IMR-90 (cell line): Measurements from ENCODE around the gene HIRA. TPM values are rescaled to one million over a fixed set of nuclear protein-coding genes. Genes with fewer than 3 reads are reported as not detected.

Experiments used
- ATAC-seq: fragments of 200-7000 bp; cut with Tn5 transposase; 2 replicates; pipeline ENCODE4 v1.9.1; 2020; ENCODE audit warnings: low read depth, mild to moderate bottlenecking, moderate library complexity
- BruUV-seq: library from RNA; stranded (reverse); fragments of 400-500 nt; replicated peaks from 2 replicates; lab custom pipeline; 2021; lab: Mats Ljungman, UMichigan
- CTCF ChIA-PET: fragments of 300-600 bp; formaldehyde crosslinking; extraction: SDS; loops from one replicate; lab custom pipeline; 2021; ENCODE audit warnings: antibody characterized with exemption; lab: Yijun Ruan, JAX
- POLR2A ChIA-PET: fragments of 300-600 bp; sonication (Branson Sonifier 250); formaldehyde crosslinking; loops from one replicate; lab custom pipeline; 2022; ENCODE audit warnings: antibody characterized with exemption; ENCODE audit not compliant: unreplicated experiment; lab: Charles Lee
- DNase-seq: peaks from one replicate; pipeline ENCODE4 v3.0.0; 2013
- H2AFZ ChIP-seq: replicated peaks from 2 replicates; pipeline ENCODE3; 2013; ENCODE audit warnings: low read length, mild to moderate bottlenecking; ENCODE audit not compliant: poor library complexity
- H2AK5ac ChIP-seq: 2 replicates; pipeline ENCODE4 v1.6.1; 2013; ENCODE audit warnings: low read depth, low read length, inconsistent platforms
- H2AK9ac ChIP-seq: replicated peaks from 2 replicates; pipeline ENCODE3; 2013; ENCODE audit warnings: mild to moderate bottlenecking, low read depth, low read length, moderate library complexity; ENCODE audit not compliant: poor library complexity
- H2BK120ac ChIP-seq: 2 replicates; pipeline ENCODE4 v1.6.1; 2013; ENCODE audit warnings: low read depth, low read length, inconsistent platforms
- H2BK15ac ChIP-seq: 3 replicates; pipeline ENCODE4 v1.6.1; 2013; ENCODE audit warnings: low read depth, low read length, inconsistent platforms
- H2BK20ac ChIP-seq: 2 replicates; pipeline ENCODE4 v1.6.1; 2013; ENCODE audit warnings: low read depth, mild to moderate bottlenecking, inconsistent platforms, low read length, moderate library complexity
- H2BK5ac ChIP-seq: 2 replicates; pipeline ENCODE4 v1.6.1; 2013; ENCODE audit warnings: mild to moderate bottlenecking, low read depth, low read length, inconsistent platforms; ENCODE audit not compliant: poor library complexity, severe bottlenecking
- H3K14ac ChIP-seq: replicated peaks from 2 replicates; pipeline ENCODE4 v1.6.1; 2013; ENCODE audit warnings: low read depth, low read length, inconsistent platforms
- H3K18ac ChIP-seq: 2 replicates; pipeline ENCODE4 v1.6.1; 2013; ENCODE audit warnings: low read depth, low read length, control low read depth
- H3K23ac ChIP-seq: 2 replicates; pipeline ENCODE4 v1.6.1; 2013; ENCODE audit warnings: low read depth, low read length, inconsistent platforms
- H3K27ac ChIP-seq: 2 replicates; pipeline ENCODE4 v1.5.1; 2013; ENCODE audit warnings: mild to moderate bottlenecking, control low read depth, low read length; ENCODE audit not compliant: insufficient read depth
- H3K27me3 ChIP-seq: 2 replicates; pipeline ENCODE4 v1.6.1; 2013; ENCODE audit warnings: low read length; ENCODE audit not compliant: control insufficient read depth, insufficient read depth
- H3K36me3 ChIP-seq: 2 replicates; pipeline ENCODE4 v1.6.1; 2013; ENCODE audit warnings: low read length, mixed read lengths; ENCODE audit not compliant: control insufficient read depth, insufficient read depth
- H3K4ac ChIP-seq: 2 replicates; pipeline ENCODE4 v1.6.1; 2013; ENCODE audit warnings: low read depth, low read length, inconsistent platforms
- H3K4me1 ChIP-seq: 2 replicates; pipeline ENCODE4 v1.6.1; 2013; ENCODE audit warnings: low read length, mixed read lengths; ENCODE audit not compliant: control insufficient read depth, insufficient read depth
- H3K4me2 ChIP-seq: 2 replicates; pipeline ENCODE4 v1.6.1; 2013; ENCODE audit warnings: low read depth, mild to moderate bottlenecking, control low read depth, low read length, moderate library complexity
- H3K4me3 ChIP-seq: 2 replicates; pipeline ENCODE4 v1.5.1; 2013; ENCODE audit warnings: low read depth, mild to moderate bottlenecking, control low read depth, low read length, moderate library complexity; ENCODE audit not compliant: insufficient read depth
- H3K56ac ChIP-seq: 2 replicates; pipeline ENCODE4 v1.6.1; 2013; ENCODE audit warnings: low read length, inconsistent platforms; ENCODE audit not compliant: insufficient read depth; ENCODE audit errors: extremely low read depth
- H3K79me1 ChIP-seq, 2 experiments: 2 replicates each; pipeline ENCODE4 v1.6.1; 2013; ENCODE audit warnings: low read length in 2 of 2, inconsistent platforms in 1 of 2, low read depth in 1 of 2
- H3K9ac ChIP-seq: 2 replicates; pipeline ENCODE4 v1.6.1; 2013; ENCODE audit warnings: low read depth, low read length, control low read depth
- H3K9me1 ChIP-seq: 2 replicates; pipeline ENCODE4 v1.6.1; 2013; ENCODE audit warnings: low read length, inconsistent platforms; ENCODE audit not compliant: insufficient read depth
- H3K9me3 ChIP-seq: 2 replicates; pipeline ENCODE4 v1.6.1; 2013; ENCODE audit warnings: low read length; ENCODE audit not compliant: control insufficient read depth, insufficient read depth
- H4K20me1 ChIP-seq: 2 replicates; pipeline ENCODE4 v1.6.1; 2013; ENCODE audit warnings: low read length, inconsistent platforms; ENCODE audit not compliant: insufficient read depth
- H4K5ac ChIP-seq: 2 replicates; pipeline ENCODE4 v1.6.1; 2013; ENCODE audit warnings: mild to moderate bottlenecking, low read depth, low read length, control low read depth
- H4K8ac ChIP-seq, 2 experiments: 2 replicates each; pipeline ENCODE4 v1.6.1; 2013; ENCODE audit warnings: low read depth in 2 of 2, low read length in 2 of 2, control low read depth in 1 of 2, inconsistent platforms in 1 of 2
- H4K91ac ChIP-seq: 2 replicates; pipeline ENCODE4 v1.6.1; 2013; ENCODE audit warnings: low read depth, low read length, inconsistent platforms; ENCODE audit not compliant: insufficient read depth
- BHLHE40 ChIP-seq: fragments of 150-350 bp; IDR thresholded peaks from 2 replicates; pipeline ENCODE4 v1.6.1; 2016; ENCODE audit warnings: mild to moderate bottlenecking, low read depth, low read length
- CHD1 ChIP-seq: IDR thresholded peaks from 2 replicates; pipeline ENCODE4 v1.6.1; 2012; ENCODE audit warnings: low read depth, low read length, improper control_type of control experiment
- FOS ChIP-seq: fragments of 150-350 bp; IDR thresholded peaks from 2 replicates; pipeline ENCODE4 v1.6.1; 2016; ENCODE audit warnings: low read depth, low read length
- WGBS, 2 experiments: methylation state at CpG; one replicate each; pipeline versions ENCODE4 v1.1.5 to v1.1.7; 2013; ENCODE audit warnings: missing lambda C conversion rate in 2 of 2; ENCODE audit not compliant: insufficient read length in 1 of 2; ENCODE audit errors: extremely low coverage in 2 of 2; 5-methylcytosine and 5-hydroxymethylcytosine counted together
- dilution Hi-C: fragments of 300-500 bp; cut with HindIII; formaldehyde crosslinking; loops from one replicate; pipeline ENCODE4 v1.14.3; 2018; ENCODE audit warnings: low sequenced_read_pairs; ENCODE audit not compliant: unreplicated experiment
- in situ Hi-C: fragments of 300-500 bp; cut with MboI; formaldehyde crosslinking; loops from 3 replicates; pipeline ENCODE4 v1.14.3; 2019; ENCODE audit warnings: low sequenced_read_pairs, inconsistent platforms, mixed read lengths
- intact Hi-C: fragments of 100-400 bp; cut with micrococcal nuclease; formaldehyde crosslinking; loops from 2 replicates; pipeline ENCODE4 v1.10.0; 2022
- polyA plus RNA-seq, 3 experiments: library from polyadenylated mRNA; depleted of rRNA; stranded (reverse); fragments of >200 nt; gene quantifications; 2 replicates each; pipeline ENCODE4 v1.2.3, GENCODE V29; 2012; ENCODE audit warnings: low replicate concordance in 1 of 3
- total RNA-seq: library from RNA; depleted of rRNA; stranded (reverse); fragments of >200 nt; gene quantifications from 2 replicates; pipeline ENCODE4 v1.2.3, GENCODE V29; 2012

The HIRA gene
- total and polyA plus RNA-seq, 2 of the 4 experiments (the other 2 are of a cell fraction): 14.5 to 24.2 TPM

GRCh38 chr22:19411690-19412045 is 19.9 kb downstream of the HIRA start:
- DNase-seq: no peak
- Histone ChIP-seq H3K9me1 (peaks cover 14% of the 10 kb centered on the region), H4K5ac (no peak overlapping the region), H3K9me3 (no peaks in the 10 kb centered on the region), H3K27ac (no peak overlapping the region), H2AFZ (no peak overlapping the region), H2AK9ac (peak overlapping the region; percentile 51), H3K36me3 (peaks cover 22% of the 10 kb centered on the region), H3K4ac (no peak overlapping the region), H2AK5ac (no peak overlapping the region), H3K79me1 (peaks cover 37 to 80% of the 10 kb centered on the region in 2 experiments), H3K14ac (no peak overlapping the region), H3K18ac (no peak overlapping the region), H3K9ac (no peak overlapping the region), H4K8ac (no peak overlapping the region), H3K23ac (no peak overlapping the region), H4K20me1 (peaks cover 44% of the 10 kb centered on the region), H3K27me3 (no peaks in the 10 kb centered on the region), H2BK5ac (no peak overlapping the region), H3K4me3 (no peak overlapping the region), H3K4me2 (no peak overlapping the region), H2BK15ac (no peak overlapping the region), H3K4me1 (peaks cover 3% of the 10 kb centered on the region), H2BK20ac (no peak overlapping the region), H4K91ac (no peak overlapping the region), H3K56ac (no peak overlapping the region), H2BK120ac (no peak overlapping the region)
- dilution Hi-C loops: no loop called here
- intact Hi-C loops: no loop called here
- TF ChIP-seq CHD1 (no peak), FOS (no peak), BHLHE40 (no peak)
- ATAC-seq: no peak
- CTCF ChIA-PET: no interaction called here
- in situ Hi-C loops: no loop called here
- POLR2A ChIA-PET: no interaction called here
- no CpG with 5 or more reads among the region's 1 CpG for WGBS, 2 experiments
- no TSS peak for BruUV-seq
